WTC11 (cell line): Measurements from ENCODE around the gene RALY.
"Not testable (repeated sequence)": the region's sequence is repeated elsewhere in the genome, so short reads cannot be mapped to it uniquely, and the experiment has no call there.

Experiments used
- MAX ChIP-seq: sonication (generic); formaldehyde crosslinking; IDR thresholded peaks from 2 replicates; pipeline ENCODE4 v1.8.0; 2022; ENCODE audit warnings: mild to moderate bottlenecking, missing genetic modification reagents
- TF ChIP-seq, protein P1 (sequence below): fragments of 200-600 bp; IDR thresholded peaks from 2 replicates; pipeline ENCODE4 v1.8.0; 2022; ENCODE audit warnings: antibody characterized with exemption

DNA sequence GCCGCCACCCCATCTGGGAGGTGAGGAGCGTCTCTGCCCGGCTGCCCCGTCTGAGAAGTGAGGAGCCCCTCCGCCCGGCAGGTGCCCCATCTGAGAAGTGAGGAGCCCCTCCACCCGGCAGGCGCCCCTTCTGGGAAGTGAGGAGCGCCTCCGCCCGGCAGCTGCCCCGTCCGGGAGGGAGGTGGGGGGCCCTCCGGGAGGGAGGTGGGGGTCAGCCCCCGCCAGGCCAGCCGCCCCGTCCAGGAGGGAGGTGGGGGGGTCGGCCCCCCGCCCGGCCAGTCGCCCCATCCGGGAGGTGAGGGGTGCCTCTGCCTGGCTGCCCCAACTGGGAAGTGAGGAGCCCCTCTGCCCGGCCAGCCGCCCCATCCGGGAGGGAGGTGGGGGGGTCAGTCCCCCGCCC, 138.8 kb downstream of the RALY start:
- TF ChIP-seq MAX (CRISPR knock-in tag) = not testable (repeated sequence)
- TF ChIP-seq, protein P1, sequence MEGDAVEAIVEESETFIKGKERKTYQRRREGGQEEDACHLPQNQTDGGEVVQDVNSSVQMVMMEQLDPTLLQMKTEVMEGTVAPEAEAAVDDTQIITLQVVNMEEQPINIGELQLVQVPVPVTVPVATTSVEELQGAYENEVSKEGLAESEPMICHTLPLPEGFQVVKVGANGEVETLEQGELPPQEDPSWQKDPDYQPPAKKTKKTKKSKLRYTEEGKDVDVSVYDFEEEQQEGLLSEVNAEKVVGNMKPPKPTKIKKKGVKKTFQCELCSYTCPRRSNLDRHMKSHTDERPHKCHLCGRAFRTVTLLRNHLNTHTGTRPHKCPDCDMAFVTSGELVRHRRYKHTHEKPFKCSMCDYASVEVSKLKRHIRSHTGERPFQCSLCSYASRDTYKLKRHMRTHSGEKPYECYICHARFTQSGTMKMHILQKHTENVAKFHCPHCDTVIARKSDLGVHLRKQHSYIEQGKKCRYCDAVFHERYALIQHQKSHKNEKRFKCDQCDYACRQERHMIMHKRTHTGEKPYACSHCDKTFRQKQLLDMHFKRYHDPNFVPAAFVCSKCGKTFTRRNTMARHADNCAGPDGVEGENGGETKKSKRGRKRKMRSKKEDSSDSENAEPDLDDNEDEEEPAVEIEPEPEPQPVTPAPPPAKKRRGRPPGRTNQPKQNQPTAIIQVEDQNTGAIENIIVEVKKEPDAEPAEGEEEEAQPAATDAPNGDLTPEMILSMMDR = not testable (repeated sequence)
